HCEC 1CT (cell line): Measurements from ENCODE around the gene EP400.
A peak's percentile ranks its signal among the peaks of the same experiment; 100 is the strongest.
"Not testable (repeated sequence)": the region's sequence is repeated elsewhere in the genome, so short reads cannot be mapped to it uniquely, and the experiment has no call there.

ENCODE experiments used
- DNase-seq: peaks from one replicate; pipeline ENCODE4 v3.0.0-alpha.2; 2017

EP400 gene

DNA sequence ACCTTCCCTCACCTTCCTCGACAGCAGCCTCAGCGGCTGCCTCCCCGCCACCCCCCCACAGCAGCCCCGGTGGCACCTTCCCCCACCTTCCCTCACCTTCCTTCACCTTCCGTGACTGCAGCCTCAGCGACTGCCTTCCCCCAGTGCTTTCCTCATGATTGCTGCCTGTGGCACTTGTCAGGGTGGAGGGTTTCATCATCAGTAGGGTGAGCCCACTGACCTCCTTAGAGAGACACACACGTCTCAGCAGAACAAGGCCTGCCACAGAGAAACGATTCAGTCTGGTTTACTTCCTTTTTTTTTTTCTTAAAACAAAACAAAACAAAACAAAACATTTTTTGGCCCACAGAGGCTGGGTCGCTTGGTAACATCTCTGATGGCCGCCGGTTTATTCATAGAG is 75.0 kb downstream of the EP400 start:
- DNase-seq = no peak

- no peak for DNase-seq
Measured at GRCh38 chr12:132025526-132025925, 75.8 kb downstream of the EP400 start.

DNA sequence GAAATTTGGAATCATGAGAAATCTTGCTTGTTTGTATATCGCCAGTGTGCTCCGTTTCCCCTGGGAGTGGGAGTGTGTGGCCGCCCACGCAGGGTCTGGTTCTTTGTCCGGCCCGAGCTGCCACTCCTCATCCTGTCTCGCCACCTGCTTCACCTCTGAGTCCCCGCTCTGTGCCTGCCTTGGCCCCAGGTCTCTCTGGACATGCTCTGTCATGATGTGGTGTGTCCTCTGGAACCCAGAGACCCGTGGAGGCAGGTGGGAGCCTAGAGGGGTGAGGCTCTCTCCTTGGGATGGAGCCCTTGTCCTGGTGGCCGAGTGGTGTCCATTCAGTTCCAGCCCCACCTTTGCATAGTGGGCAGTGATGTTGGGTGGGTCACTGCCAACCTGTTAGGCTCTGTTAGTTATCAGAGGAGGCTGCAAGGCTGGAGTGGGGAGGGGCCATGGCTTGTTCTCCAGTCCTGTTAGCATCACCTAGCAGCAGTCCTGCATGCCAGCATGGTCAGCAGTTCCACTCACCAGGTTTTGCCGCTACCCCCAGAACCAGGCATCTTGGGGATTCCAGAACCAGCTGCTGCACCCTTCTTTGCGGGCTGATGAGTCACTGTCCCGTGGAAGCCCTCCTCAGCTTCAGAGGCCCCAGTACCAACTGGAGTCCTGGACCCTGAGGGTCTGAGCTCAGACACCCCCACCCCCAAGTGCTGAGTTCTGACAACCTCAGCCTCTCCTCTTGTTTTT is 76.5 kb downstream of the EP400 start:
- no peak for DNase-seq

DNA sequence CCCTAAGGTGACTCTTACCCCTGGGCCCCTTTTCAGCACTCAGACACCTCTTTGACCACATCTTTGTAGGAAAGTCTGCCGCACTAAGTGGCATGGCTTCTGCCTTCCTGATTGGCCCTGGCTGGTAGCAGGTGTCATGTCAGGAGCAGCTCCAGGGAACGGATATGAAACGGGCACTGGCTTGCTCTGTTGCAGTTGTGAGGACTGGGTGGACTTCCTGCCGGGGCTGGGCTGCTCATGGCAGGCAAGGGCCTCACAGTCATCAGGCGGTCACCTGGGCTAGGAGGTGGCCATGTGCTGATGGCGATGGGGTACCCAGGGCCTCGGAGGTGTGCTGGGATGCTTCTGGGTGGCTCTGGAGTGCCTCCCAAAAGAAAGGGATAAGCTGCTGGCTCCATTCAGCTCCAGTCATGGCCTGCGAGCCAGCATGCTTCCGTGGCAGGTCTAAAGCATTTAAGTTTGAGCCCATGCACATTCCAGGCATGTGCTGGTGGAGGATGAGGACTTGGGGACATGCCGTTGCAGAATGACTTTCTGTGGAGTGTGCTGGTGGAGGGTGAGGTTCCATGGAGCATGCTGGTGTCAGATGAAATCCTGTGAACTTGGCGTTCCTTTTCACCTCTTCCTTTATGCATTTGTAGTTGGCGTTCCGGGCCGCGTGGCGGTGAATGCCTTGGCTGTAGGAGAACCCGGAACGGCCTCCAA is 77.2 kb downstream of the EP400 start:
- DNase-seq = no peak

- DNase-seq = no peak
Measured at GRCh38 chr12:132027636-132028035, 77.9 kb downstream of the EP400 start.

- DNase-seq = no peak
Measured at GRCh38 chr12:132028111-132028510, 78.4 kb downstream of the EP400 start.

DNA sequence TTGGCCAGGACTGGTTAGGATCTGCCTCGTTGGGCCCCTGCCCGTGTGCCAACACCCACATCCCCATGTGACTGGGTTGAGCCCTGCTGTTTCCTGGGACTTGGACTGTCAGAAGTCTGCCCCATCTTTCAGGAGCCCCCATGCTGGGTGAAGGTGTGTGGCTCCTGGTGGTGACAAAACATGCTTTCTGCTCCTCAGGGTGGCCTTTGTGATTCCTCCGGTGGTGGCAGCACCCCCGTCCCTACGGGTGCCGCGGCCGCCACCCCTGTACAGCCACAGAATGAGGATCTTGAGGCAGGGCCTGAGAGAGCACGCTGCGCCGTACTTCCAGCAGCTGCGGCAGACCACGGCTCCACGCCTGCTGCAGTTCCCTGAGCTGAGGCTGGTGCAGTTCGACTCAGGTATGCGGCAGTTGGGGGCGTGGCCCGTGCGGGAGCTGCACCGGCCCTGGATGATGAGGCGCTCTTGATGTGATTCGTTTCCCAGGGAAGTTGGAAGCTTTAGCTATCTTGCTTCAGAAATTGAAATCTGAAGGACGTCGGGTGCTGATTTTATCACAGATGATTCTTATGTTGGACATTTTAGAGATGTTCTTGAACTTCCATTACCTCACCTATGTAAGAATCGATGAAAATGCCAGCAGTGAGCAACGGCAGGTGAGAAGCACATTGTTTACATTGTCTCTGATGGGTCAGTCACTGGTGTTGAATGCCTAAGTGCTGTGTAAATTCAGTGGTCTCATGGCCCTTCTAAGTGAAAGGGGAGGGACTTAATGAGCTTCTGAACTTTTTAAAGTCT is 80.0 kb downstream of the EP400 start:
- no peak for DNase-seq

DNA sequence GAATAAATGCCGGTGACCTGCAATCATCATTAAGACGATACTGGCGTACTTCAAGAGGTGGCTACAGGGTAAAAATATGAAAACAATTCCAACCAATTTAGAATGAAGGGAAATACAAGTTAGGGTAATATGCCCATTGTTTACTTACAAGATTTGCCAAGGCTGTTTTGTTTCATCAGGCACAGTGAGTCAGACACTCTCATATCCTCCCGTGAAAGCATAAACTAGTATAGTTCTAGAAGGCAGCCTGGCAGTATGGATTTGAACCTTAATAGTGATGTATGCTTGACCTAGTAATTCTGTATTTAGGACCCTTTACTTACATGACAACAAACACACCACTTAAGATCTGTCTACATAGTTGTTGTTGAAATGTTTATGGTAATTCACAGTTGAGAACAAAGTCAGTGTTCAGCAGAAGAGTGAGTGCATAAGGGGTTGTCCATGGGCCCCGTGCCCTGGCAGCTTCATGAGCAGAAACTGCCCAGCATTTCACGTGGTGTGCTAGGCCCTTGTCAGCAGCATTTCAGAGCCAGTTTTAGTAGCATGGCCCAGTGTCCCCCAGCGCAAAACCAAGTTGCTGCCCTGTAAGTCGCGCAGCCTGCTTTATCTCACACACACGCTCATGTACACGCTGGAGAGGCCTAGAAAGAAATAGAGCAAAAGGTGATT is 80.8 kb downstream of the EP400 start:
- DNase-seq = peak; percentile 71

DNA sequence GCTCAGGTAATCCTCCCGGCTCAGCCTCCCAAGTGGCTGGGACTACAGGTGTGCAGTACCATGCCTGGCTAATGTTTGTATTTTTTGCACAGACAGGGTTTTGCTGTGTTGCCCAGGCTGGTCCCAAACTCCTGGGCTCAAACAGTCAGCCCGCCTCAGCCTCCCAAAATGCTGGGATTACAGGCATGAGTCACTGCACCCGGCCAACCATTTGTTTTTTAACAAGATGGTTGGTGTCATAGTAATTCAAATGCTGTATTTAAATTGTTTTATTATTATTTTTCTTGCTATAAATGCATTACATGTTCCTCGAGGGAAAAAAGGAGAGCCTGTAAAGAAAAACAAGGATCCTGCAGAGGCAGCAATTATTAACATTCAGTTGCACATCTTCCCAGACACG is 83.9 kb downstream of the EP400 start:
- DNase-seq = no peak

DNA sequence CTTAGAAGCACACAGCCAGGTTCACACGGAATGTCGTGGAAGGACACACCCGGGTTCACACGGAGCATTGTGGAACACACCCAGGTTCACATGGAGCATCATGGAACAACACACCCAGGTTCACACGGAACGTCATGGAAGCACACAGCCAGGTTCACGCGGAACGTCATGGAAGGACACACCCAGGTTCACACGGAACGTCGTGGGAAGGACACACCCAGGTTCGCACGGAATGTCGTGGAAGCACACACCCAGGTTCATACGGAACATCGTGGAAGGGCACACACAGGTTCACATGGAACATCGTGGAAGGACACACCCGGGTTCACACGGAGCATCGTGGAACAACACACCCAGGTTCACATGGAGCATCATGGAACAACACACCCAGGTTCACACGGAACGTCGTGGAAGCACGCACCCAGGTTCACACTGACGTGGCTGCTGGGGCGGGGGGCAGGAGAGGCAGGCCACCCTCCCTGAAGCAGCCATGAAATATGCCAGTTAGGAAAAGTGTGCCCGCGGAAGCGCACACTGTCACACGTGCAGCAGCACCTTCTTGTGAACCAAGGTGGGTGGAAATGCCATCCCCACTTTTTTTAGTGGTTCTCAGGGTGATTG is 86.4 kb downstream of the EP400 start:
- no peak for DNase-seq

GRCh38 chr12:132040906-132041606 is 91.3 kb downstream of the EP400 start:
- no peak for DNase-seq

GRCh38 chr12:132043216-132043615 is 93.5 kb downstream of the EP400 start:
- DNase-seq = no peak

DNA sequence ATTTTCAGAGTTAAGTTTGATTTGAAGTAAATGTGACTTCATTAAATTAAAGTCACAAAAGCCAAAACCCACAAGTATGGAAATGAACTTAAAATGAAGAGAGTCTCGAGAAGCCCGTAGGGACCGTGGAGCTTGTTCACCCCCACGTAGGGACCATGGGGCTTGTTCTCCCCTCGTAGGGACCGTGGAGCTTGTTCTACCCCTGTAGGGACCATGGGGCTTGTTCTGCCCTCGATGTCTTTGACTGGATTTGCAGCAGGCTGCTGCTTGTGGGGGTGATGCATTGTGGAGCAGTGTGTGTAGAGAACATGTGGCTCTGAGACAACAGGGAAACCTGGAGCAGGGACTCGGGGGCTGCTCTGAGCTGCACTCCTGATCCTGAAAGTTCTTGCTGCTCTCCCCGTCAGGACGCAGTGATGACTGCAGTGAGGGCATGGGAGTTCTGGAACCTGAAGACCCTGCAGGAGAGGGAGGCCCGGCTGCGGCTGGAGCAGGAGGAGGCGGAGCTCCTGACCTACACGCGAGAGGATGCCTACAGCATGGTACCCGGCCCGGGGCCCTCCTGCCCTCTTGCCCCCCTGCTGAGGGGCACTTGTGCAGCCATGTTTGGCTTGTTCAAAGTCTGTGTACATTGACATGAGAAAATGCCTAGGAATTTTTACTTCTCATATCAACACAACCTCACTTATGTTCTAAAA is 94.2 kb downstream of the EP400 start:
- no peak for DNase-seq

GRCh38 chr12:132044661-132045412 is 95.1 kb downstream of the EP400 start:
- DNase-seq = no peak

DNA sequence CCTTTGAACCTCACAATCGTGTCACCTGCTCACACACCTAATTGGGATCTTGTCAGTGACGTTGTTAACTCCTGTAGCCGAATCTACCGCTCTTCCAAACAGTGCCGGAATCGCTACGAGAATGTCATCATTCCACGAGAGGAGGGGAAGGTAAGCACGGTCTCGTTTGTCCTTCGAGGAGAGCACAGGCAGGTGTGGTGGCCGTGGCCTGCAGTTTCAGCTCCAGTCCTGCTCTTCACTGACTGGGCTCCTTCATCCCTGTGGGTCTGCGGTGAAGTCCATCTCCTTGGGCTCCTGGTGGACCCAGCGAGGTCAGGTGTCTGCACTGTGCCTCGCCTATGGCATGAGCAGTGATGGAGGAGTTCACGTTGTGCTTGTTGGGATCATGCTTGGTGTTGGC is 96.0 kb downstream of the EP400 start:
- DNase-seq = no peak

DNA sequence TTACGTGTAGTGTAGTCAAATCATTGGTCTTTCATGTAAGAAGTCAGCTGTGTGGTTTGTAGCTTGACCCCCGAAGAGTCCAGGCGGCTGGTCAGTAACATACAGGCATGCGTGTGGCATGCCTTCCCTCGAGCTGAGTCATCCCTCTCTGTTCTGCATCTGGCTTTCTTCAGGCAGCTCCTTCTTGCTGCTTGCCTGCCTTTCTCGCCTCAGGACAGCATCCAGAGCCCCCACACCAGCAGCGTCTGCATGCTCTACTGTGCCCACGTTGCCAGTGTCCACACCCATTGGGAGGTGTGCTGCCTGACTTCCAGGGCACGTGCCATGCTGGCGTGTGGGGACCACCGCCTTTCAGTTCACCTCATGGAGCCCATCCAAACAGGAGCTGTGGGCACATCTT is 96.8 kb downstream of the EP400 start:
- peak; percentile 97 for DNase-seq

- not testable (repeated sequence) for DNase-seq
Measured at GRCh38 chr12:132047630-132048029, 97.9 kb downstream of the EP400 start.

DNA sequence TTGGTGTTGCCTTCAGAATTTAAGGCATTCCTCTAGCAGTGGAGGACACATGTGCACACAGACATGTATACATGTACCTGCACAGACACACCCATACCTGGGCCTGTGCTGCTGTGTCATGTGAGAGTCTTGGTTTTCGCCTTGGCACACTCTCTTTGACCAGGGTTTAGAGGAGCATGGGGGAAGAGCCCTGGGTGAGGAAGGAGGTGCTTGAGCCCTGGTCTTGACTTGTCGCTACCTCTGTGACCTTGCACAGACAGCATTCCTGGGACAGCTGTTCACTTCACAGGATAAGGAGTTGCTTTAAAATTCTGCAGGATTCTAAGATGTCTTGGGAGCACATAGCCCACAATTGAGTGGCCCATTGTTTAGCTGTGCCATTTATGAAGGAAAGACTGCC is 99.7 kb downstream of the EP400 start:
- DNase-seq = no peak

- DNase-seq = no peak
Measured at GRCh38 chr12:132049876-132050275, 100.1 kb downstream of the EP400 start.

GRCh38 chr12:132051718-132052117 is 102.0 kb downstream of the EP400 start:
- not testable (repeated sequence) for DNase-seq
